ENCODE results near the gene EFCAB6.

The EFCAB6 gene

DNA sequence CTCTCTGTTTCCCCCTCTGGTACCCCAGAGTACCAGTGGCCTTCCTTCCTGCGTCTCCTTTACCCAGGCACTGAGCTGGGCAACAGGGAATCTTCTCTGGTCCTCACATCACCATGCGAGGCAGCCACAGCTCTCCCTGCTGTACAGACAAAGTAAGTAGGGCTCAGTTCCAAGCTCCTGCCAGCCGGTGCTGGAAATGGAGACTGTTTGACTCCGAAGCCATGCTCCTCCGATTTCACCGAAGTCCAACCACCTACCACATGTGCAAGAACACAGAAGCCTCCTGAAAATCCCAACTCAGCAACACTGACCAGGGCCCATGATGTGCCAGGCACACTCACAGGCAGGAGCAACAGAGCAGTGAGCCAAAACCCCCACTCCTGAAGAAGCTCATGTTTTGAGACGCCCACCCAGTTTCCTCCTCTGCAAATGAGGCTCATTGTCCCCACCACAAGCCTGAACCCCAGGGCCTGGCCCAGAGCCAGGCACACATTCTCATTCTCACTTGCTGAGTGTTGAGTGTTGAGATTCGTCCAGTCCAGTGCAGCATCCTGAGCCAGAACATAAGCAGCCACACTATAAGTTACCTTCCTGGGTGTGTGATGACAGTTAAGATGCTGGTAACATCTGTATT, 244.3 kb downstream of the EFCAB6 start:
- no peak for TF ChIP-seq POLR2A (IDR thresholded peaks at IDR 0.05; ENCODE audit: low read depth, low read length)
- DNase-seq (ENCODE audit: insufficient read length, low spot score) (no peak), FAIRE-seq (no peak)

DNA sequence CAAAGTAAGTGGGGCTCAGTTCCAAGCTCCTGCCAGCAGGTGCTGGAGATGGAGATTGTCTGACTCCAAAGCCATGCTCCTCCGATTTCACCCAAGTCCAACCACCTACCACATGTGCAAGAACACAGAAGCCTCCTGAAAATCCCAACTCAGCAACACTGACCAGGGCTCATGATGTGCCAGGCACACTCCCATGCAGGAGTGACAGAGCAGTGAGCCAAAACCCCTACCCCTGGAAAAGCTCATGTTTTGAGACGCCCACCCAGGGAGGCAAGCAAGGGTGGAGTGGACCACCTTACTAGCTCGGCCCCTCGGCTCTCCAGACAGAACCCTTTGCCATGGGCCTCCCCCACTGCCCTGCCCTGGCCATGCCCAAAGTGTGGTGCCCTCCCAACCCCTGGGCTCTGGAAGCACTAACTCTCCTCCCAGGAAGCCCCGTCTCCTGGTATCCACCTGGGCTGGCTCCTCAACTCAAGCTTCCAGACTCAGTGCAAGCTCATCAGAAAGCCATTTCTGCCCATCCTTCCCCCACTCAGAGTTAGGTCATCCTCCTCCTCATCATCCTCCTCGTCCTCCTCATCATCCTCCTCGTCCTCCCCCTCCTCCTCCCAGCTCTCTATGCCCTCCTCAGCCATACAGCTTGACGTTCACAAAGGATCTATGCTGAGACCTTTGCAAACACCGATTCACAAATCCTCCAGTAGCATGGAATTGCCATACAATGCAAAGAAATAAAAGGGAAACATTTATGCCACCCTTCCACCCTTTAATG, 245.4 kb downstream of the EFCAB6 start:
- FAIRE-seq: no peak
- no peak for DNase-seq (ENCODE audit: insufficient read length, low spot score)
- TF ChIP-seq POLR2A (IDR thresholded peaks at IDR 0.05; ENCODE audit: low read depth, low read length): no peak

DNA sequence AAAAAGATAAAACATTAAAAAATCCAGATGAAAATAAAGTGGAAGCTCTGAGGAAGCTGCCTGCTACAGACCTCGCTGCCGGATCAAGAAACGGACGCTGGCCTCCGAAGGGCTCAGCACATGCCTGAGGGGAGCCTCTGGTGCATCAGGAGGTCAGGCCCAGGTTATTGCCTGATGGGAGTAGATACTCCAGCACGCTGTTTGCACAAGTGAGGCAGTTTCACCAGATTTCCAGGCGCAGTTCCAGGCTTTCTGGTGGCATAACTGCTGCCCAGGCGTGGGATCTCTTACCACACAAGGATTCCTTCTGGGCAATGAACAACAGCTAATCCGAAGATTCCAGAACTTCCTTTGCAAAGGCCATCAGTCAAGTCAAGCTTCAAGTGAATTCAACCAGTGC, 246.1 kb downstream of the EFCAB6 start:
- TF ChIP-seq POLR2A (IDR thresholded peaks at IDR 0.05; ENCODE audit: low read depth, low read length): no peak
- DNase-seq (ENCODE audit: insufficient read length, low spot score): no peak
- no peak for FAIRE-seq

DNA sequence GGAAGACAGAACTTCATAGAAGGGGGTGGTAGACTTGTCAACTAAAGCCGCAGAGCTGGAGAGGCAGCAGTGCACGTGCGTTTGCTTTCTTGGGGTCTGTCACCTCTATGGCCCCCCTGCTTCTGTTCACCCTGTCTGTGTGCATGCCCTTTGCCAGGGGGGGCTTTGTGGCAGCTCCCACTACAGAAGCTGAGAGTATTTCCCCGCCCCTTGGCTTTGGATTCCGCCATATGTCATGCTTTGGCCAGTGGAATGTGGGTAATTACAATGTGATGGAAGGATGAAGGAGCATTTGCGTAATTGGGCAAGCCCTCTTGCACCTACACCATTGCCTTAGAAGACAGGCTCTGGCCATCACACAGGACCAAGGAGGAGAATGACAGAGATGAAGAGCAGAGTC, 247.2 kb downstream of the EFCAB6 start:
- DNase-seq (ENCODE audit: insufficient read length, low spot score) (no peak), FAIRE-seq (no peak)
- no peak for TF ChIP-seq POLR2A (IDR thresholded peaks at IDR 0.05; ENCODE audit: low read depth, low read length)

DNA sequence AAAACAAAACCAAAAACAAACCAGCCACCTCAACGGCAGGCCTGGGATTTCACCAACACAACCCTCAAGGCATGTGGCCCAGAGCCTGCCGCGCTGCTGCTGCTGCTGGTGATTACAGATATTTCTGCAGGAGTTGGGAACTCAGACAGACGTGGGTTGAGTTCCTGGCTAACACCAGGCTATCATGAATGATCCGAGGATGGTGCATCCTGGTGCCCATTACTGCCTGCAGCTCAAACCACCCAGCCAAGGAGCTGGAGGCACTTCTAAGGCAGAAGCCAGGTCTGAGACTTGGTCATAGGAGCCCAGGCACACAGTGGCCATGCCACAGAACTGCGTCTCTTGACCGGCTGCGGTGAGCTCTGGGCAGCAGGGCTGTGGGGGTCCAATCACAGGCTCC, 248.5 kb downstream of the EFCAB6 start:
- FAIRE-seq: no peak
- DNase-seq (ENCODE audit: insufficient read length, low spot score): no peak
- TF ChIP-seq POLR2A (IDR thresholded peaks at IDR 0.05; ENCODE audit: low read depth, low read length): no peak

DNA sequence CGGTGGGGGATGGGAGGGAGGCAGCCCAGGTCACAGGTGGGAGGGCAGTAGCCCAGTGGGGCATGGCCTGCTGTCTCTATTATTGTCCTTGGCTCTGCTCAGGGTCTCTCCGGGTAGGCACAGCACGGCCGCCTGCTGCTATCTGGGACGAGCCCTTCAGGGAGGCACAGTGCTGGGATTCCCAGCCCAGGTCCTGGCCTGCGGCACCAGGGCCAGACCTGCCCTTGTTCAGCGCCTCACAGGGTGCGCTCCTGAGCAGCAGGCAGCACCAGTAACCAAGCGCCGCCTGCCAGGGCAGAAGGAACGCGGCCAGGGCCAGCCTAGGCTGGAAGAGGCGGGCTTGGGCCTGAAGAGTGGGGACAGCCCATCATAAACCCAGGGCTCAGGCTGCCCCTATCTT, 249.3 kb downstream of the EFCAB6 start:
- no peak for TF ChIP-seq POLR2A (IDR thresholded peaks at IDR 0.05; ENCODE audit: low read depth, low read length)
- FAIRE-seq (no peak), DNase-seq (ENCODE audit: insufficient read length, low spot score) (no peak)

DNA sequence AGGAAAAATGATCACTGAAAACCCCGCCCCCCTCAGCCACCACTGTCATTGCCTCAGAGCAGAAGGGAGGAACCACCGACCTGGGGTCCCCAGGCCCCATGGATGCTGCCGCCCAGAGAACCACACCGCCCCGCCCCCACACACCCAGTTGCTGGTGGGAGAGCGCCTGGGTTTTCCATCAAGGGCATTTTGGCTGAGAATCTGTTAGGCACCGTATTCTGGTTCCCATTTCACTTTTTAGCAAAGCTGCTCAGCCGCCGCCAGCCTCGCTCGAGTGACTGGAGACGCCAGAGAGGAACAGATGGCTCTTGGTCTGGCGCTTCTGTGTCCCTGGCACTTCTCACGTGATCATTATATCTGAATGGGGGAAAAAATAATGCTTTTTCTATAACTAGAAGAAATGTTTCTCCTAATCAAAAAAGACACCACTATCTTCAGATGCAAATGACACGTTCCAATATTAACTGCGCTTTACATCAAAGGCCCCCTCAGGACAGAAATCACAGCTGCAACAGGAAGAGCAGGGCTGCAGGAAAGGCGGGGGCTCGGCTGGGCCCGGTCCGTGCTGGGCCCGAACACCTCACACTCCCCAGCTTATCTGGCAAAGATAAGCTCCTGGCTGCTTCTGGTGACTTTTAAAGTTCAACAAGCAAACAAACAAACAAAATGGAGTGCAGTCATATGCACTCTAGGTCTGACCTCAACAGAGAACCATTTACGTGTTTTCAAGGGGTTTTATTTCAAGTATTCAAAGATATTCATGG, 250.5 kb downstream of the EFCAB6 start:
- FAIRE-seq (no peak), DNase-seq (ENCODE audit: insufficient read length, low spot score) (no peak)
- TF ChIP-seq POLR2A (IDR thresholded peaks at IDR 0.05; ENCODE audit: low read depth, low read length): no peak

DNA sequence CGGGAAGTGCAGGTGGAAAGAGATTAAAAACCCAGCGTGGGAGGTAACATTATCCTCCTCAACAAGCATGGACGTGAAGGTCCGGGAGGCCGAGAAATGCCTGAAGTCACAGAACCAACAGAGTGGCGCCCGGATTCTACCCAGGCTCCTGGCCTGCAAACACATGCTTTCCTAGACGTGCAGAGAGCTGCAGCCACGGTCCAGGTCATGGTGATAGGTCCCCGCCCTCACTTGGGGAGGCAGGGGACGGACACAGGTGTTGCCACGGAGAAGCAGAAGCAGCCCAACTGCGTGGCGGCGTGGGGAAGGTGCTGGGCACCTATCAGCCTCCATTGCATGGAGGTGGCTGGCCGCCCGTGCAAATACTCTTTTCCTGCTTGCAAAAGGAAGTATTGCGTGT, 251.5 kb downstream of the EFCAB6 start:
- FAIRE-seq (no peak), DNase-seq (ENCODE audit: insufficient read length, low spot score) (no peak)
- no peak for TF ChIP-seq POLR2A (IDR thresholded peaks at IDR 0.05; ENCODE audit: low read depth, low read length)

DNA sequence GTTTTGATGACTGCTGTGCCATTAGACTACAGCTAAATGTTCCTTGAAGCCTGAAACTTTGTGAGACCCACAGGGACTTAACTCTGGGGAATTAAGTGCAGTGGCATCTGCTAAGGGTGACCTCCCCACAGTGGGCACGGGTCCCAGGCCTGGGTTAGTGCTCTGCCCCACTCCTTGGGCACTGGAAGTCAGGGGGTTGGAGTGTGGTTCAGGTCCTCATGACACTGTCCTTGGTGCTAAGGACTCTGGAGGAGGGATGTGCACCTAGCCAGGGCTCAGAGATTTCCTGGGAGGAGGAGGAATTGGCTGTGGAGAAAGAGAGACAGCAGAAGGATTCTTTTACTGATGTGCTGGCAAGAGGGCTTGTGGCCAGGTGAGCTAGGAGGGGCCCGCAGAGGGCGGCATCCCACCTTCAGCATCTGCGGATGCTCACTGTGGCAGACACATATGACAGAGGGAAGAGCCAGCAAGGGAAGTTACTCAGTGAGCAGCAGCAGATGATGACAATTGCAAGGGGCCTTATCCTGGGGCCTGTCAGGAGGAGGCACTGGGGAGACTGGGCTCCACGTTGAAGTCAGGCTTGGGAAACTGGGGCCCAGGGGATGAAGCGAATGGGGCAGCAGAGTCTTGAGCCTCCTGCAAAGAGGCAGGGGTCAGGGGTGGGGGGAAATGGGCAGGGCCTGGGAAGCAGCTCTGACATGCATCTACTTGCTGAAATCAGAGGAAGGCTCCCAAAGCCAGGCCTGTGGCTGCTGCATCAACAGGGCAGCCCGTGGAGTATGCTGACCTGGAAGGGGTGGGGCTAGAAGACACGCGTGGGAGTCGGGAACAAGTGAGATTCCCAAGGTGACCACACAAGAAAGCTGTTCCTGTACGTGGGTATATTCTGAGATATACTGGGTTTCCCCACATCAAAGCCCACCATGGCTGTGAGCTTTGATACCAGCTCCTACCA, 256.3 kb downstream of the EFCAB6 start:
- DNase-seq (ENCODE audit: insufficient read length, low spot score): no peak
- TF ChIP-seq POLR2A (IDR thresholded peaks at IDR 0.05; ENCODE audit: low read depth, low read length): no peak
- no peak for FAIRE-seq

DNA sequence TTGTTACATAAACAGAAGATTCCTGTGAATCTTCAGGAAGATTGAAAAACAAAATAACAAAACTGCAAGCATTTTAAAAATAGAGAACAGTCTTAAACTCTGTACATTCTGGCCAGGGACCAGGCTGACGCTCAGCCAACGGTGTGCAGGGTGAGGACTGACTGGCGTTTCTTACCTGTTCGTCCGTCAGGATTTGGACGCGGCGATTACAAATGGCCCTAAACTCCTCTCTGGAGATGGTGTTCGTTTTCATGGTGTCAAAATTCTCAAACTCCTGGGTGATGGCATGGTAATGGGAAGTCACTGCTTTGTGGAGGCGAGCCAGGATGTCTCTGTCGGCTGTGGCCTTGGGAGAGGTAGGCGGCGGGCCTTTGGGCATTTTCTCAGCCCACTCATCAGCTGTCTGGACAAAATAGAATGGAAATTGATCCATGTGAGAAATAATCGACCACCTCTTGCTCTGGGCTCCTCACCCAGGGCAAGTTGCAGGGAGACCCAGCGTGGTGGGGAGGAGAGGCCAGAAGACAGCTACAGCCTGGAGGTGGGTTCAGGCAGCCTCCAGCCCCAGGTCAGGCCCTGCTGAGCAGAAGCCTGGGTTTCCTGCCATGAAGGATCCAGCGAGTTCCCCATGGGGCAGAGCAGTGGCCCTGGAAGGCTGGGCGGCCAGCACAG, 257.3 kb downstream of the EFCAB6 start:
- TF ChIP-seq POLR2A (IDR thresholded peaks at IDR 0.05; ENCODE audit: low read depth, low read length): no peak
- FAIRE-seq: no peak
- DNase-seq (ENCODE audit: insufficient read length, low spot score): no peak

DNA sequence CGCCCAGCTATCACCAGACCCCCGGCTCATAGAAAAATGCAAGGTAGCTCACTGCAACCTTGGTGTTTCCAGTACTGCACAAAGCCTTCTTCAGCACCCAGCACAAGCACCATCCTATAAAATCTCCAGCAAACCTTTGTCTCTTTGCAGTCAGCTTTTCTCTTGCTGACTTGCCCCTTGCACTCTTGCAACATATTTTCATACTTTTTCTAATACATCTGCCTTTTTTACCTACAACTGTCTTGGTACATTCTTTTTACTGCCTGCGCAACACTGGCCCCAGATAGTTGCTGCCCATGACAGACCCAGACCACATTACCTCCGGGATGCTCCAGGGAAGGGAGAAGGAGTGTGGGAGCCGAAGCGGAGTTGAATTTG, 257.9 kb downstream of the EFCAB6 start:
- TF ChIP-seq POLR2A (IDR thresholded peaks at IDR 0.05; ENCODE audit: low read depth, low read length): no peak
- no peak for FAIRE-seq

DNA sequence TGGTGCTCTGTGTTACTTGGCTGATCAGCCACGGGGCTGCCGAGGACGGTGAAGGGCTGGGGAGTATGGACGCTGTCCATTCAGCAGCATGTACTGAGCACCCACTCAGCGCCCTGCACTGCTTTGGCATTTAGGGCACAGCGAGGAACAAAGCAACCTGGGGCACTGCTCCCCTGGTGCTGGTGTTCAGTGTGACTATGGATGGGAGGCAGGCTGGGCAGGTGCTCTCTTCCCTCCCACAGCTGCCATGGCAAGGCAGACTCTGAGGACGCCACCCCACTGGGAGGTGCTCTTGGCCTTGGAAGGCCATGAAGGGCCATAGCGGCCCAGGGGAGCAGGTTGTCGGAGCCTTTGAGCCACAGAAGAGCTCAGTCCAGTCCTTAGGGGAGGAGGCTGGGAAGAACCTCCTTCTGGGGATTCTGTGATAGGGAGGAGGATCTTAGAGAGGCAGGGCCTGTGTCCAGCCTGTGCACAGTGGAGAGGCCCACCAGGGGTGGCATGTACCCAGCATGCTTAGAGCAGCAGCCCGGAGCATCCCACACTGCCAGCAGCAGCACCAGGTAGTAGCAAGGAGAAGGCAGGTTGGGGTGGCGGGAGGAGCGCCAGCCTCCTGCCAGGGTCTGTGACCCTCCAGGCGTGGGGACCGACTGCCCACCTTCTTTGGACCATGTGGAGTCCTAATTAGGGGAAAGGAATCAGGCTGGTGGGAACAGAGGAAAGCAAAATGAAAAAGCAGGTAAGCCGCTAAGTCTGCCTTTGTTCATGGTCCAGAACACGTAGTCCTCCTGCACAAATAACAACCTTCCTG, 258.4 kb downstream of the EFCAB6 start:
- FAIRE-seq (no peak), DNase-seq (ENCODE audit: insufficient read length, low spot score) (no peak)
- TF ChIP-seq POLR2A (IDR thresholded peaks at IDR 0.05; ENCODE audit: low read depth, low read length): no peak

More for the DNA sequence above, 257.9 kb downstream of the EFCAB6 start:
- DNase-seq (ENCODE audit: insufficient read length, low spot score): no peak
